GM18526 (cell line): ENCODE results near the gene TTC17.

ENCODE experiments used
- POLR2A ChIP-seq: IDR thresholded peaks from 3 replicates; pipeline ENCODE4 v1.6.1; 2011; ENCODE audit not compliant: insufficient read length; ENCODE audit errors: extremely low read depth

TTC17 gene

GRCh38 chr11:43410394-43410793 is 51.7 kb downstream of the TTC17 start:
- TF ChIP-seq POLR2A = no peak

DNA sequence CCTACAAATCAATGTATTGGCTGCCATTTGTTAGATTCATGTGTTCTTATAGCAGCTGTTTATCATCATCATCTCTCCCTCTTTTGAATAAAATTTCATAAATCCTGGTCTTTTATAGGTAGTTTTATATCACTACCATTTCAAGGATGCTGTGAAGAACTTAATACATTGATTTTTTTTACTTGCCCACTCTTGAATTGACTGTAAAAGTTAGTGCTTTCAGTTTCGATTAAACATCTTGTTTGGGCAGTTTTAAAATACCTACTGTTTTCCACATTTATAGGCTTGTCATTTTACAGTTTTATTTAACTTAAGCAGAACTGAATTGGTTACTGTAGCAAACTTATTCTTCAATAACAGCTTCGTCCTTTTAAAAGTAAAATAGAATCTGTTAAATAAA is 59.5 kb downstream of the TTC17 start:
- no peak for TF ChIP-seq POLR2A

DNA sequence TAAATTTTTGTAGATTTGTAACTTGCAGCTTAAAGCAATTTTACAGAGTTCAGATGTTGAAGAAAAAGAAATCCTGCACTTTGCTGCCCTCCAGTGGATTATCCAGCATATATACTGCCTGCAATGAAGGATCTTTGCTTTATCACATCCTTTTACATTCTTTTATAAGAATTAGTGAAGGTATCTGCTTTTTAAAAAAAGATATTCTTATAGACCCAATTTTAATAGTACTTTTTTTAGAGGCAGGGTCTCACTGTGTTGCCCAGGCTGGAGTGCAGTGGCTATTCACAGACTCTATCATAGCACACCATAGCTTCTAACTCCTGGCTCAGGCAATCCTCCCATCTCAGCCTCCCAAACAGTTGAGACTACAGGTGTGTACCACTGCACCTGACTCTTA is 60.7 kb downstream of the TTC17 start:
- TF ChIP-seq POLR2A = no peak

DNA sequence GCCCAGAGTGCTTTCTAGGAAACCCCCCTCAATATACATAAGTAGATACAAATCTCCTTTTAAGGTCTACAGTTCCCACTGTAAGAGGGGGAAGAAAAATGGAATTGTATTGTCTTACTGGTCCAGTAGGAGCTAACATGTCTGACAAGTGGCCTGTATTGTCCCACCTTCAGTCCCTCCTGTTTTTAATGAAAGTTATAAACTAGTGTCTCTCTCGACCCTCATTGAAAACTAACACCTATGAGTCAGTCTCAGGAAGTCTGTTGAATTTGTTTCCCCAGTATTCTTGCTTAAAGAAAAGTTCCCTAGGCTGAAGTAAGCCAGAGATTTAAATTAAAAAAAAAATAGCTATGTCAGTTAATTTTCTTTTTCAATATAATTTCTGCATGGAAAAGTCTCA is 69.3 kb downstream of the TTC17 start:
- no peak for TF ChIP-seq POLR2A

DNA sequence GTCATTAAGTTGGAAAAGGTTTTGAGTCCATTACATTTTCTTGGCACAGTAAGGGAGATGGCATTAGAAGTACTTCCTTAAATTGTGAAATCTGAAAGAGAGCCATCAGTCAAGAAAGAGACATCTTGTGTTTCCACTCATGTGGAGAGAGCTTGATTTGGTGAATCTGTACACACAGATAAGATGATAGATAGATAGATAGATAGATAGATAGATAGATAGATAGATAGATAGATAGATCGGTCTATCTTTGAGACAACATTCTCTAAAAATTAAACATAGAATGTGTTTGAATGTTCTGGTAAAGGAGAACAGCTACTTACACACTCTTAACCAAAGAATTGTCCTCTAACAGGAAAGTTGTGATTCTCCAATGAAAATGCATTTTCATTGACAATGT is 76.2 kb downstream of the TTC17 start:
- no peak for TF ChIP-seq POLR2A

- TF ChIP-seq POLR2A = no peak
Observed at GRCh38 chr11:43440486-43440885, 81.8 kb downstream of the TTC17 start.

GRCh38 chr11:43443811-43444210 is 85.1 kb downstream of the TTC17 start:
- TF ChIP-seq POLR2A = no peak

DNA sequence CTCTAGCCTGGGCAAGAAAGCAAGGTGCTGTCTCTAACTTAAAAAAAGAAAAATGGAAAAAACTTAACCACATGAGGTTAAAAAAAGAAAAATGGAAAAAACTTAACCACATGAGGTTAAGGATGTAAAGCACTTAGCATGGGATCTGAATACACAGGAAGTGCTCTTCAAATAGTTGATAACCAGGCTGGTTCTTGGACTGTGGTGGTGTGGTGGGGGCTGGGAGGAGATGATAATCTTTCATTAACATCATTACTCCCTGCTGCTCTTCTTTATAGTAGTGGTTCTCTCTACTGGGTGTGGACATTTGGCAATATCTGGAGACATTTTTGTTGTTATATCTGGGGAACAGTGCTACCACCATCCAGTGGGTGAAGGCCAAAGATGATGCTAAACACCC is 88.4 kb downstream of the TTC17 start:
- TF ChIP-seq POLR2A = no peak

- TF ChIP-seq POLR2A = no peak
Observed at GRCh38 chr11:43458486-43458885, 99.8 kb downstream of the TTC17 start.

DNA sequence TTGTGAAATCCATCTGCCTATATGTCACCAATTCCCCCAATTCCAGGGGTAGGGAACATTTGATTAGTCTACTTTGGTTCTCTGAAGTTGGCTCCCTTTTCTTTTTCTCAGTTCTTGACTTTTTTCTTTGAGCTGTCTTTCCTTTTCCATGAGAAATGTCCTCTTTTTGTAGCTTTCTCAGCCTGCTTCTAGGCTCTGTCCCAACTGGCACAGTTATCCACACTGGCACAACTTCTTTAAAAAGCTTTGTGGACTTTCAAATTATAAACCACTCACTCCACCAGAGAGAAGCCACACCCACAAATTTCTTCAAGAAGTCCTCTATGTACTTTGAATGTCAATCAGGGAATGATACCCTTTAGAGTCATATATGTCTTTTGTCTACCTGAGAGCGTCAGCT is 100.5 kb downstream of the TTC17 start:
- no peak for TF ChIP-seq POLR2A

GRCh38 chr11:43462359-43462758 is 103.6 kb downstream of the TTC17 start:
- no peak for TF ChIP-seq POLR2A

GRCh38 chr11:43467958-43468357 is 109.2 kb downstream of the TTC17 start:
- no peak for TF ChIP-seq POLR2A

GRCh38 chr11:43486141-43486540 is 127.4 kb downstream of the TTC17 start:
- TF ChIP-seq POLR2A = no peak

GRCh38 chr11:43489869-43490465 is 131.2 kb downstream of the TTC17 start:
- no peak for TF ChIP-seq POLR2A

GRCh38 chr11:43492701-43493100 is 134.0 kb downstream of the TTC17 start:
- no peak for TF ChIP-seq POLR2A

DNA sequence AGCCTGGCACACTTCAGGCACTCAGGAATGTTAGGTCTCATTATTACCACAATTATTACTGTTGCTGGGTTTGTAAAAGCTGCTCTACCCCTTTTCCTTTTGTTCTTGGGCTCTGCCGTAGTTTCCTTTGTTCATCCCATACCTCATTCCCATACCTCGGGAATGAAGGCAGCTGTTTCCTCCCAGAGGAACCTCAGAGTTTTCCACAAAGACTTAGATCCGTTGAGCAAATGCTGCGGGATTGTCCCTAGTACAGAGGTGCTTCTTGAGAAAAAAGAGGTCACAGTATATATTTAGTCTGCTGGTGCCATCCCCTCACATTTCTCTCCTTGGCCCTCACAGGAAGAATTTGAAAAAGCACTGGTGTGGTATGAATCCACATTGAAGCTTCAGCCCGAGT is 134.7 kb downstream of the TTC17 start:
- TF ChIP-seq POLR2A = no peak

DNA sequence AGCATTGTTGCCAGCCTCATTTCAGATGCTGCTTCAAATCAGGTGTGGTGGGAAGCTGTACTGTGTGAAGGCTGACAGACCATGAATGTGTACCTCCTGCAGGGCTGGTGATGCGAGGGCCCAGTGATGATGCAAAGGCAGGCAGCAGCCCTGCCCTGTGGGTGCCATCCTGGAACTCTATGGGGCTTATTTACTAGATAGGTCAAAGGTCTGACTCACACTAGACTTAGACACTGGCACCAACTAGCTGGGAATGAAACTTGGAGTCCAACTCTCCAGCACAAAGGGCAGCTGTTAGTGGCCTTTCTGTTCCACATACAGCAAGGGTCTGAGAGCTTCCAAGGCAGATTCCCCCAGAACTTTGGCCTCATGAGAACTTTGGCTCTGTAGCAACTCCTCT is 138.4 kb downstream of the TTC17 start:
- TF ChIP-seq POLR2A = no peak

- TF ChIP-seq POLR2A = no peak
Observed at GRCh38 chr11:43498561-43498960, 139.8 kb downstream of the TTC17 start.
